Immature natural killer cell (primary cell): ENCODE data around the gene ZRANB3. TPM values are rescaled to one million over a fixed set of nuclear protein-coding genes. Genes with fewer than 3 reads are reported as not detected.
A peak's percentile ranks its signal among the peaks of the same experiment; 100 is the strongest.

Experiments
- DNase-seq, 3 donors: peaks; one replicate each; pipeline ENCODE4 v3.0.0; 2022; ENCODE audit warnings: mixed read lengths in 1 of 3
- H3K27ac Mint-ChIP-seq, 6 donors: one replicate each; pipeline ENCODE4 v1.8.0; 2020; ENCODE audit warnings: mixed read lengths in 6 of 6, mild to moderate bottlenecking in 5 of 6, inconsistent platforms in 4 of 6, moderate library complexity in 3 of 6
- H3K27me3 Mint-ChIP-seq, 3 donors: one replicate each; pipeline ENCODE4 v1.8.0; 2020 to 2021; ENCODE audit warnings: low read depth in 3 of 3, mild to moderate bottlenecking in 3 of 3, mixed read lengths in 3 of 3, moderate library complexity in 3 of 3, inconsistent platforms in 1 of 3
- H3K36me3 Mint-ChIP-seq, 3 donors: one replicate each; pipeline ENCODE4 v1.8.0; 2020; ENCODE audit warnings: mixed read lengths in 3 of 3, inconsistent platforms in 2 of 3, mild to moderate bottlenecking in 2 of 3
- H3K4me1 Mint-ChIP-seq, 2 donors: one replicate each; pipeline ENCODE4 v1.8.0; 2020; ENCODE audit warnings: inconsistent platforms in 2 of 2, mild to moderate bottlenecking in 2 of 2, mixed read lengths in 2 of 2, moderate library complexity in 1 of 2
- H3K4me3 Mint-ChIP-seq, 5 donors: one replicate each; pipeline ENCODE4 v1.8.0; 2020; ENCODE audit warnings: mild to moderate bottlenecking in 5 of 5, mixed read lengths in 5 of 5, inconsistent platforms in 3 of 5, moderate library complexity in 3 of 5
- H3K9me3 Mint-ChIP-seq, 6 donors: one replicate each; pipeline ENCODE4 v1.8.0; 2020; ENCODE audit warnings: mild to moderate bottlenecking in 6 of 6, mixed read lengths in 6 of 6, inconsistent platforms in 4 of 6, moderate library complexity in 3 of 6
- polyA plus RNA-seq, 3 donors: library from polyadenylated mRNA; unstranded; fragments of 300-500 nt; fragmentation: Illumina TruSeq; gene quantifications; one replicate each; pipeline ENCODE4 v1.2.3, GENCODE V29; 2021

ZRANB3 gene
- polyA plus RNA-seq, 3 donors from 2014 or later, result 5.5 to 6.3 (median 5.8) TPM

DNA sequence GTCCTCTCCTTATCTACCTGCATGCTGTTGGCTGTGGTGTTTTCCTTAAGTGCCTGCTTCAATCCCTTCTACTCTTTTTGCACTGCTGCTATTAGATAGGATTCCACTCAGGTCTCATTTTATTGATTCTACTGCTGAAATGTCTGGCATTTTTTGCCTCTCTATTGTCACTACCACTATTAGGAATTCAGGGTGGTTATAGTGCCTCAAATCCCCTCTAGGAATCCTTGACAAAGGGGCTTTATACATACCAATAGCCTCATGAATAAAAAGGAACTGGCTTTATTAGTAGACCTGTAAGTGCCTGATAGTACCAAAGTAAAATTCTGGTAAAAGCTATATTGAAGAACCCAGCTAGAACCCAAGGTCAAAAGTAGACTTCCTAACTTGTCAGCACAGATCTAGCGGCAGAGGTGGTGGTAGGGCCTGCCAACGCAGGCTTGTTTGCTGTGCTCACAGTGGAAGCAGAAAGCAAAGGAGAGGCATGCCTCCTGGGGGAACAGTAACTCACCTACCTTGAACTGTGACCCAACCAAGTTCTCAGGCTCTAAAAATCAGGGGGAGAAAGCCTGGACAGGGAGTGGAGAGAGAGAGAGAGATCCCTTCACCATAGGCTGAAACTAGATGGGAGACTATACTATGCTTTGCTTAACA lies 278.1 kb downstream of the ZRANB3 start:
- Mint-ChIP-seq H3K27ac (no peak overlapping the region), H3K36me3 (peaks cover 12 to 20% (median 18%) of the 10 kb centered on the region in 3 donors), H3K4me1 (no peaks in the 10 kb centered on the region), H3K9me3 (peaks cover 0 to 27% (median 8%) of the 10 kb centered on the region in 6 donors), H3K27me3 (no peaks in the 10 kb centered on the region), H3K4me3 (no peak overlapping the region)
- DNase-seq, result no peak

DNA sequence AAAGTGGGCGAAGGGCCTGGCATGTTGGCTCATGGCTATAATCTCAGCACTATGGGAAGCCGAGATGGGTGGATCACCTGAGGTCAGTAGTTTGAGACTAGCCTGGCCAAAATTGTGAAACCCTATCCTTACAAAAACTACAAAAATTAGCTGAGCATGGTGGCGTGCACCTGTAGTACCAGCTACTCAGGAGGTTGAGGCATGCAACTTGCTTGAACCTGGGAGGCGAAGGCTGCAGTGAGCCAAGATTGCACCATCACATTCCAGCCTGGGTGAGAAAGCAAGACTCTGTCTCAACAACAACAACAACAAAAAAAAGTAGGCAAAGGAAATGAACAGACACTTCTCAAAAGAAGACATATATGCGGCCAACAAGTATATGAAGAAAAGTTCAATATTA lies 282.4 kb downstream of the ZRANB3 start:
- H3K9me3 Mint-ChIP-seq, result peaks cover 0 to 27% (median 7%) of the 10 kb centered on the region in 6 donors
- H3K4me1 Mint-ChIP-seq, result peaks cover 3 to 11% of the 10 kb centered on the region in 2 donors
- DNase-seq, result no peak
- no peak overlapping the region for H3K27ac Mint-ChIP-seq
- H3K27me3 Mint-ChIP-seq, result peaks cover 0 to 3% (median 3%) of the 10 kb centered on the region in 3 donors
- no peak overlapping the region for H3K4me3 Mint-ChIP-seq
- H3K36me3 Mint-ChIP-seq, result peaks cover 9 to 18% (median 16%) of the 10 kb centered on the region in 3 donors

DNA sequence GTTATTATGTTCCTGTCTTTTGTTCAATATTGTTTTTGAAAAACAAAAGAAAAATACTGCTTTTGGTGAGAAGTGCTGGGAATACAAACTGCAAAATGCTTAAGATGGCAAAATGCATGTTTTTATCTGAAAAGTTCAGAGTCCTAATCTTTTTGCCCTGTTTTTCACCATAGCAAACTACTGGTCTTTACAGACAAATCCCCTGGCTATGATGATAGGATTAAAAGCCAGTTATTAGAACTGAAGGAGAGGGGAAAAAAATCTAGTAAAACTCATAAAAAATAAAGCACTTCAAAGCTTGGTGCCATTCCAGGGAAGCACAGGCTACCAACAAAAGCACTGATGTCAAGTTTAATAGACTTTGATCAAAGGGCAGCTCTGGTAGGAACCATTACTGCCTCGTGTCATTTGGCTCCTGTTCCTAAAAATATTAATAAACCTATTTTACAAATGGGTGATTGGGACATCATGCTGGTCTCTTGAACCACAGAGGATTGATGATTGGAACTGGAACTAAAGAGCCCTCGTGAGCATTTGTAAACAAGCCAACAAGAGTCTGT lies 284.2 kb downstream of the ZRANB3 start:
- peaks cover 0 to 3% (median 3%) of the 10 kb centered on the region in 3 donors for H3K27me3 Mint-ChIP-seq
- peaks cover 0 to 27% (median 6%) of the 10 kb centered on the region in 6 donors for H3K9me3 Mint-ChIP-seq
- H3K36me3 Mint-ChIP-seq, result peaks cover 12 to 16% (median 14%) of the 10 kb centered on the region in 3 donors
- DNase-seq, result no peak
- H3K4me3 Mint-ChIP-seq, result no peak overlapping the region
- H3K27ac Mint-ChIP-seq, result no peak overlapping the region
- H3K4me1 Mint-ChIP-seq, result peaks cover 3 to 11% of the 10 kb centered on the region in 2 donors

DNA sequence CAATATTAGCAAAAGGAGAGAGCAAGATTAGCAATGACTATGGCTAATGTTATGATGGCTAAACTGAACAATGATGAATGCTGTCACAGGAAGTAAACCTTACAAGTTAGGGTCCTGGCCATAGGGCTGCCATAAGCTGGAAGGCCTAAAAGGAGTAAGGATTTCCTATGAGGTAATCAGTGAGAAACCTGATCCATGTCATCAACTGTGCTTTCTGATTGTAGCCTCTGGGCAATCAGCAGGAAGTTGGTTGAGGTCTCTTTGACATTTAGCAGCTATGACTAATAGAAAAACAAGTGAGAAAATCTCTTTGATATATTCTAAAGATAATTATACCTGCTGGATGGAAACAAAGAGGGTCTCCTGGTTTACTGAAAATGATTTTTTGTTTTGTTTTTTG lies 285.9 kb downstream of the ZRANB3 start:
- peaks cover 3 to 11% of the 10 kb centered on the region in 2 donors for H3K4me1 Mint-ChIP-seq
- H3K27me3 Mint-ChIP-seq, result peaks cover 0 to 3% (median 3%) of the 10 kb centered on the region in 3 donors
- DNase-seq, result peak; percentile 1 to 3 (median 3)
- peak overlapping the region in 1 of 5 donors; percentile 21 for H3K4me3 Mint-ChIP-seq
- H3K36me3 Mint-ChIP-seq, result peaks cover 5 to 14% (median 12%) of the 10 kb centered on the region in 3 donors
- peaks cover 0 to 14% (median 1%) of the 10 kb centered on the region in 6 donors for H3K9me3 Mint-ChIP-seq
- H3K27ac Mint-ChIP-seq, result peak overlapping the region in 1 of 6 donors; percentile 5

DNA sequence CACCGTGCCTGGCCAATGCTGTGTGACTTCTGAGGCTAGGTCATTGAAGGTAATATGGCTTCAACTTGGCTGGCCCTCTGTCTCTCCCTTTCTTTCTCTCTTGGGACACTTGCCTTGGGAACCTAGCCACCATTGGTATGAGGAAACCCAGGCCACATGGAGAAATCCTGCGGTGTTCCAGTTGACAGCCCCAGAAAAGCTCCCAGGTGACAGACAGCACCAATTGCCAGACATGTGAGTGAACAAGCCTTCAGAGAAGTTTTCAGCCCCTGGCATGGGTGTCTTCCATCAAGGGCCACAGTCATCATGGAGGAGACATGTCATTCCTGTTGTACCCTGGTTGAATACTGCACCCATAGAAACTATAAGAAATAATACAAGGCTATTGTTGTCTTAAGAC lies 292.4 kb downstream of the ZRANB3 start:
- Mint-ChIP-seq H3K9me3 (peaks cover 0 to 4% (median 0%) of the 10 kb centered on the region in 6 donors), H3K4me1 (no peaks in the 10 kb centered on the region), H3K27me3 (no peaks in the 10 kb centered on the region), H3K27ac (no peak overlapping the region), H3K4me3 (no peak overlapping the region), H3K36me3 (peaks cover 3 to 7% (median 6%) of the 10 kb centered on the region in 3 donors)
- no peak for DNase-seq

DNA sequence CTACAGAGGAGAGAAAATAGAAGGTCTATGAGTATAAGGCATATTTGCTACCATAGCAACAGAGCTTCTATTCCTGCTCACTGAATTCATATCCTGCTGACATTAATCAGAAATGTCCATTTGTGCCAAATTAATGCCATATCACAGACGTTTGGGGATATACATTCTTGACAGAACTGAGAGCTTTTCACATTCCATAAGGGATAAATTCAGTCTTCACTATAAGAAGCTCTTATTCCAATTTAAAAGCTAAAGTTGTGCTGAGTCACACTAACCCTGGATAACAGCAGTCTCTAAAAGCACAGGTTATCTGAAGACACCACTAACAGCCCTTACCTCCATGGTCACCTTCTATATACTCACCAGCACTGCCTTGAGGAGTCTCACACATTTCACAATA lies 300.9 kb downstream of the ZRANB3 start:
- H3K27me3 Mint-ChIP-seq, result peaks cover 0 to 3% (median 0%) of the 10 kb centered on the region in 3 donors
- H3K9me3 Mint-ChIP-seq, result peaks cover 0 to 4% (median 0%) of the 10 kb centered on the region in 6 donors
- H3K36me3 Mint-ChIP-seq, result peaks cover 0 to 12% (median 12%) of the 10 kb centered on the region in 3 donors
- H3K4me3 Mint-ChIP-seq, result no peak overlapping the region
- no peak overlapping the region for H3K27ac Mint-ChIP-seq
- no peaks in the 10 kb centered on the region for H3K4me1 Mint-ChIP-seq
- no peak for DNase-seq

DNA sequence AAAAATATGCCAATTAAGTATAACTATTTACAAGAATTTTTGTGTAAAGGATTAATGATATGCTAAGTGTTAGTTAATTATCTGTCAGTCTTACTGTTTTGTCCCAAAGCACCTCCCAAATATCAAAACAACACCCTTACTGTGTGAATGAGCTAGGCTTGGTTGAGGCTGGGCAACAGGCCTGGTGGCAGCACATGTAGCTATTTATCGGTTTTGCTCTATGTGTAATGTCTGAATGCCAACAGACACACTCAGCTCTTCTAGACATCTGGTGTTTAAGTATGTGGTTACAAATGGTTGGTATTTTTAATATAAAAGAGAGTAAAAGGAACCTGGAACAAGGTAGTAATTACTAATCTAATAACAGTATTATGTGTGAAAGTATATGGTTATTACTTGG lies 303.6 kb downstream of the ZRANB3 start:
- H3K4me3 Mint-ChIP-seq, result no peak overlapping the region
- peaks cover 0 to 12% (median 6%) of the 10 kb centered on the region in 3 donors for H3K36me3 Mint-ChIP-seq
- H3K27me3 Mint-ChIP-seq, result no peaks in the 10 kb centered on the region
- no peak for DNase-seq
- H3K27ac Mint-ChIP-seq, result no peak overlapping the region
- H3K4me1 Mint-ChIP-seq, result no peaks in the 10 kb centered on the region
- H3K9me3 Mint-ChIP-seq, result no peaks in the 10 kb centered on the region

DNA sequence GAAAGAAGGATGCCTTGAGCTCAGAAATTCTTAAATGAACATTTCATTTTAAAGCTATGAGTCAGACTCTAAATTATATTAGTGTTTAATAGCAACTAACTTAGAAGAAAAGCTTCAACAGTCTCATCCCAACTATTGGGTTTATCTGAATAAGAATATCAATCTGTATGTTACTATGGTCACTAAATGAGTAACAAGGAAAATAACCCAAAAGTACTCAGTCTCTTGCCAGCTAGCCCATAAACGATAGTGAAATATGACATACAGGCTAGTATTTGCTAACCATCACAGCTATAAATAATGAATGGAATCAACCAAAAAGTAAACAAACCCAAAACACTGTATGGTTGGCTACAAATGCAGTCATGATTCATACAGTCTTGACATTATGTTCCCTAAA lies 304.1 kb downstream of the ZRANB3 start:
- H3K27me3 Mint-ChIP-seq, result no peaks in the 10 kb centered on the region
- no peak overlapping the region for H3K27ac Mint-ChIP-seq
- DNase-seq, result no peak
- no peaks in the 10 kb centered on the region for H3K4me1 Mint-ChIP-seq
- no peak overlapping the region for H3K4me3 Mint-ChIP-seq
- no peaks in the 10 kb centered on the region for H3K9me3 Mint-ChIP-seq
- peaks cover 0 to 12% (median 6%) of the 10 kb centered on the region in 3 donors for H3K36me3 Mint-ChIP-seq

DNA sequence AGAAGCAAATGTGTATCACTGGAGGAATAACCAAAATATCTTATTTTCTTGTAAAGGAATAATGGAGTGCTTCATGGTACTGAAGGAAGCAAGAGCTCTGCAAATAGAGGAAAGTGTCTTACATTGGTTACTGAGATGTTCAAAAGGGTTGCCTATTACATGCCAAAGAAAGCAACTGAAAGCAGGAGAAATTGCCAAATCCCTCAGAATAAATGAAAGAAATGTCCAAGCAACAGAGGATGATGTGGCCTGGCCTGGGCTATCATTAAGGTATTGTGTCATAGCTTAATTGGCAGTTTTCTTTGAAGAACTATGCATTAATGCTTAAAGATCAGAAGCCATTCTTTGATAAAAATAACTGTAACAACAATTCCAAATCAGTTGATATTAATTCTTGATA lies 305.2 kb downstream of the ZRANB3 start:
- no peaks in the 10 kb centered on the region for H3K4me1 Mint-ChIP-seq
- no peak for DNase-seq
- no peak overlapping the region for H3K4me3 Mint-ChIP-seq
- H3K27ac Mint-ChIP-seq, result no peak overlapping the region
- no peaks in the 10 kb centered on the region for H3K27me3 Mint-ChIP-seq
- H3K9me3 Mint-ChIP-seq, result no peaks in the 10 kb centered on the region
- peaks cover 0 to 15% (median 6%) of the 10 kb centered on the region in 3 donors for H3K36me3 Mint-ChIP-seq

DNA sequence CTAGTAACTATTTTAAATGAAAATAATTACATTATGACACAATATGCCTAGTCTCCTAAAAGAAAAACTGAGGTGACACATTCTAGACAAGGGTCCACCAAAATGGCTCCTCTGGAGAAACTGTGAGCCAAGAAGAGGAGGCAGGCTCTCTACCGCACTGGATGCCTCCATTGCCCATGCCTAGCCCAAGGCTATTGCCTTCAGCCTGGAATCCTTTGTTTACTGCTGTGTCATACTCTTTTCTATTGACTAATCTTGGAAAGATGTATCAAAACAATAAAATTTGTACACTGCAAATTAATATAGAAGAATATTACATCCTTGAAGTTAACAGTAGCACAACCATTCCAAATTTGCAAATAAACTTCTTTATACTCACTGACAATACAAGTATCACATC lies 311.8 kb downstream of the ZRANB3 start:
- no peak overlapping the region for H3K4me3 Mint-ChIP-seq
- peaks cover 8 to 19% (median 11%) of the 10 kb centered on the region in 3 donors for H3K36me3 Mint-ChIP-seq
- H3K4me1 Mint-ChIP-seq, result no peaks in the 10 kb centered on the region
- no peak overlapping the region for H3K27ac Mint-ChIP-seq
- no peaks in the 10 kb centered on the region for H3K27me3 Mint-ChIP-seq
- no peak for DNase-seq
- H3K9me3 Mint-ChIP-seq, result no peaks in the 10 kb centered on the region

DNA sequence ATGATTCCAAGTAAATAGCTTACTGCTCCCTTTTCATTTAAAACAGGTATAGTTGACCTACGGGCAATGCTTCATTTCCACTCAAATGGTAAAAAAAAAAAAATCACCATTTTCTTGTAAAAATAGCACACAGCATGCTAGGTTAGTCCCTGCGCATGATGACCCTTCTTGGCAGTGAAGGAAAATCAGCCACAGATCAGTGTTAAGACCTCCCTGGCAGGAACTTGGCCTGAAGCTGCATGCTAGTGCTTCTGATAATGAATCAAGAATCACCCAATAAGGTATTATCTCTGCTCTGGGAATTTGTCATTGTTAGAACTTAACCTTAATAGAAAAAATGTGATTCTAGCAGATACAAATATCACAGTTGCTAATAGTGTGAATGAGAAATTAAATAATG lies 312.6 kb downstream of the ZRANB3 start:
- no peak for DNase-seq
- Mint-ChIP-seq H3K27me3 (no peaks in the 10 kb centered on the region), H3K4me3 (no peak overlapping the region), H3K9me3 (no peaks in the 10 kb centered on the region), H3K4me1 (no peaks in the 10 kb centered on the region), H3K27ac (no peak overlapping the region), H3K36me3 (peaks cover 8 to 19% (median 11%) of the 10 kb centered on the region in 3 donors)

DNA sequence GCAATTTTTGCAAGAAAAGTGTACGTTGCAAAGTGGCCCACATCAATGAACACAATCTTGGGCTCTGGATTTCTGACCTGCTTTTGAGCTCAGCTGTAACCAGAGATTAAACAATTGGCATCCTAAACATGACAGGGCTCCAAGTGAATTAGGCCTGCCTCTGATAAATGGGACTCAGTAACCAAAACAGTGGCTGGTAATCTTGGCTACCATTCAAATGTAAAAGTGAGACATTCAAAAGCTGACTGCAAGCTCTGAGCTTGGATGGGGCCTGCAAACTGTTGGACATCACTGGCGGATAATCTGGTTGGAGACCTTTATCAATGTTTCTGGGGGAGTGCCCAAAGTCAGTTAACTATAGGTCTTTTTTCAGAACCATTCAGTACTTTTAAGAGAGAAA lies 318.3 kb downstream of the ZRANB3 start:
- no peak for DNase-seq
- Mint-ChIP-seq H3K36me3 (peaks cover 4 to 10% (median 4%) of the 10 kb centered on the region in 3 donors), H3K27ac (no peak overlapping the region), H3K27me3 (no peaks in the 10 kb centered on the region), H3K9me3 (no peaks in the 10 kb centered on the region), H3K4me1 (no peaks in the 10 kb centered on the region), H3K4me3 (no peak overlapping the region)

DNA sequence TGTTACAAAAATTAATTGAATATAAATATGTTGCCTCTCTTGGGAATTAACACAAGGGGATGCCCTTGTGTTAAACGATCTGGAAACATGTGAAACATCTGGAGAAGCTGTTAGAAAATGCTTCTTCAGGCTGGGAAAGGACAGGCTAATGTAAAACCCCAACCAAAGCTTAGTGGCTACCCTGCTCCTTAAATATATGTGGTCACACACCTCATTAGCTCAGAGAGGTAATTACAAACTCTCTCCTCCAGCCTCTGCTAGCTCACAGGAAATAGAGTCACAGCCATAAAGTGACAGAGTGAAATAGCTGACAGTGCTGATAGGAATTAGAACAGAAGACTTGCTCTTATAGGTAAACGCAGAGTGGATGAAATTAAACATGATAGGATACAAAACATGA lies 323.0 kb downstream of the ZRANB3 start:
- Mint-ChIP-seq H3K4me1 (no peaks in the 10 kb centered on the region), H3K9me3 (no peaks in the 10 kb centered on the region), H3K4me3 (no peak overlapping the region), H3K36me3 (peaks cover 0 to 8% (median 0%) of the 10 kb centered on the region in 3 donors), H3K27ac (no peak overlapping the region), H3K27me3 (no peaks in the 10 kb centered on the region)
- DNase-seq, result no peak

DNA sequence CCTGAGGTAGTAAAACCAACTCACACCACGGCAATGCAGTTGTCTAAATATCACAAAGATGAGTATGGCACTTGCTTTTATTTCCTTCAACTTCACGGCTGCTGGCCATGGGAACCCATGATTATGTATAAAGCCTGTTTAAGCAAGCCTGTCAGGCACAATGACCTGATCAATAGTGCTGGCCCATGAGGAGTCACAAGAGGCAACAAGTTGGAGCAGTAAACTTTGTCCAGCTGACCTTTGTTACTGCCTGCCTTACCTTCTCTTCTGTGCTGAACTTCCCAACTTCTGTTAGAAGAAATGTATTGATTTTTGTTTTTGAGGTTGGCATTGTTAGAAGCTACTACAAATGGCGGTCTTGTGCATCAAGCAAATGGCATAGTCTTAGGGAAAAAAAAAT lies 327.1 kb downstream of the ZRANB3 start:
- no peaks in the 10 kb centered on the region for H3K4me1 Mint-ChIP-seq
- no peak overlapping the region for H3K27ac Mint-ChIP-seq

More for the DNA sequence above, 327.1 kb downstream of the ZRANB3 start:
- Mint-ChIP-seq H3K27me3 (no peaks in the 10 kb centered on the region), H3K36me3 (peaks cover 4 to 22% (median 8%) of the 10 kb centered on the region in 3 donors), H3K4me3 (no peak overlapping the region), H3K9me3 (no peaks in the 10 kb centered on the region)
- DNase-seq, result no peak
